Stimulated activated CD4-positive, alpha-beta T cell treated with anti-CD3 and anti-CD28 coated beads, Interleukin-12 subunit alpha, Interleukin-12 subunit beta, amount 100 ng/mL, for 48 hours (primary cell): ENCODE measurements around the gene SPEM2.

ENCODE experiments used
- DNase-seq, 3 donors: peaks; one replicate each; pipeline ENCODE4 v3.0.0-alpha.2; 2020; ENCODE audit warnings: low read depth in 2 of 3, low spot score in 1 of 3

Gene SPEM2

DNA sequence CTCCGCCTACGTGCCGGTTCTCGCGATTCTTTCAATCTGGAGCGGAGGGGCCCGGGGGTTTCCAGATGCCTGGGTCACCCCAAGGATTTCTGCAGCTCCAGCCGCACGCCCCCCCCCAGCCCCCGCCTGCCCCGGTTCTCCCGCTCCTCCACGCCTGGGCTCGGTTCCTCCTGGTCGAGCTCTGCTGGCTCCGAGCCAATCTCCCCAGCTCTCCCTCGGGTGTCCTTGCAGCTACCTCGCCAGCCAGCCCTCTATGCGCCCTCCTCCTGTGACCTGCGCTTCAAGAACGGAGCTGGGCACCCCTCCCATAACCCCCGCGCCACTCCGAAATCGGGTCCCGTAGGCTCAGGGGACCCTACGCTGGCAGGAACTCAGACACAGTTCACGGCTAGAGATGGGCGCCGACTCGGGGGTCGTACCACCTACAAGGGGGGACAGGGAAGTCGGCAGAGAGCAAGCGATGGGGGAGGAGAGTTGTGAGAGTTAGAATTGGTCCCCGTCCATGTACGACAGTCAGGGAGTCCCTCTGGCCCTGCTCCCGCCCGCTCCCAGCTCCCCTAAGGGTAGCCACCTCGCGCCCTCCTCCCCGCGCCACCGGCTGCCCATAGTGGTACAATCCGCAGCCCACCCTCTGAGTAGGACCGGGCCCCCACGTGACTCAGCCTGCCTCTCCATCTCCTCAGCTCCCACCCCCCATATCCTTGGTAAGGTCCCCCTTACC lies 14.9 kb downstream of the SPEM2 start:
- no peak for DNase-seq

- DNase-seq, result no peak
Measured at GRCh38 chr17:7440834-7441195, 15.4 kb downstream of the SPEM2 start.

DNA sequence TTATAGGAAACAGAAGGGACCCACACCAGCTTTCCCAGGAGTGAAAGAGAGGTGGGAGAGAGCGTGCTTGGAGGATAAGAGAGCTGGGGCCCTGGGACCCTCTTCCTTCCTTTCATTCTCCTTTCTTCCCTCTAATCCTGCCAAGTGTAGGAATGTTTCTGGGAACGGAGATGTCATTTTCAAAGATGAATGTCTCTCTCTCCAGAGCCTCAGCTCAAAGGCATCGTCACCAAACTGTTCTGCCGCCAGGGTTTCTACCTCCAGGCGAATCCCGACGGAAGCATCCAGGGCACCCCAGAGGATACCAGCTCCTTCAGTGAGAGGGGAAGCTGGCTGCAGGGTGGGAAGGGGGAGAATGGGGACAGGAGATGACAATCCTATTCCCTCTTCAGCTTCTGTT lies 15.8 kb downstream of the SPEM2 start:
- no peak for DNase-seq

- no peak for DNase-seq
Measured at GRCh38 chr17:7442142-7442541, 16.7 kb downstream of the SPEM2 start.

DNA sequence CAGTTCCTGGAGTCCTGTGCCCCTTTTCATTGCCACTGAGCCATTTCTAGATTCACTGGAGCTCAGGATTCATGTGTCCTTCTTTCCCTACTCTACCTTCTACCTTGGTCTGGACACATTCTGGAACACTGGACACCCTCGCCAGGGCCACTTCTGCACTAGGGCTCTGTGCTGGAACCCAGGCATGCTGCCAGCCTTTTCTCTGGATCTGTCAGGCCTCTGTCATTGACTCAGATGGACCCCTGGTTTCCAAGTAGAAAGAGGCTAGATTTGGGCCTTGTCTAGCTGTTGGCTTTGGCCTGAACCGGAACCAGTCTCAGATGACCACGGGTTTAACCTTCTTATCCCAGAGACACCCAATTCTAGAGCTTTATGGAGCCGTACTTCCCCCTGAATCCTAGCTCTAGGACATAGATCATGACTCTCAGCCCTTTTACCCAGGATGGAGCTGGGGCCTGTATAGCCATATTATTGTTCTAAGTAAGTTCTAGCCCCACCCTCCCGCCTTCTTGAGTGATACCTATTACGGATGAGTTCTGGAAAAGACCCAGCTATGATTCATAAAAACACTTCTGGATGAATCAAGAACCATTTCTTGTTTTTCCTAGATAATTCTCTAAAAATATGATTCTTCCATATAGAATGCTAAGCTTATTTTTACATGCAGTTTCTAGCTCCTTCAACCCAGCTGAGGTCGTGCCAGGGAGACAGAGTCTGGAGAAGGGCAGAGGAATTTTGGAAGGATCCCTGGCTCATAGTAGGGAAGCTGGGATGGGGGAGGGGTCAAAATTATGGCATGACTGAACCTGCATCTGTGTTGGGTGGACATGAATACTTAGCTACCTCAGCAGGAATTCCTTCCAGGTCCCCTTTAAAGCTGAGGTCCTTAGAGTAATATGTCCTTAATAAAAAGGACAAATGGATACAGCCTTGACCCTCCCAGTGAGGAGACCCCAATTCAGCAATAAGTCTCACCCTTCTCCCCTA lies 18.4 kb downstream of the SPEM2 start:
- no peak for DNase-seq

GRCh38 chr17:7444682-7445618 lies 19.5 kb downstream of the SPEM2 start, which contains the start of gene CHRNB1:
Gene CHRNB1 (plus strand): TSS chr17:7445061. CDS start chr17:7445128, 67 bp downstream.
- no peak for DNase-seq

- no peak for DNase-seq
Measured at GRCh38 chr17:7445619-7445968, 20.2 kb downstream of the SPEM2 start.

- DNase-seq, result no peak
Measured at GRCh38 chr17:7448461-7448860, 23.0 kb downstream of the SPEM2 start.

DNA sequence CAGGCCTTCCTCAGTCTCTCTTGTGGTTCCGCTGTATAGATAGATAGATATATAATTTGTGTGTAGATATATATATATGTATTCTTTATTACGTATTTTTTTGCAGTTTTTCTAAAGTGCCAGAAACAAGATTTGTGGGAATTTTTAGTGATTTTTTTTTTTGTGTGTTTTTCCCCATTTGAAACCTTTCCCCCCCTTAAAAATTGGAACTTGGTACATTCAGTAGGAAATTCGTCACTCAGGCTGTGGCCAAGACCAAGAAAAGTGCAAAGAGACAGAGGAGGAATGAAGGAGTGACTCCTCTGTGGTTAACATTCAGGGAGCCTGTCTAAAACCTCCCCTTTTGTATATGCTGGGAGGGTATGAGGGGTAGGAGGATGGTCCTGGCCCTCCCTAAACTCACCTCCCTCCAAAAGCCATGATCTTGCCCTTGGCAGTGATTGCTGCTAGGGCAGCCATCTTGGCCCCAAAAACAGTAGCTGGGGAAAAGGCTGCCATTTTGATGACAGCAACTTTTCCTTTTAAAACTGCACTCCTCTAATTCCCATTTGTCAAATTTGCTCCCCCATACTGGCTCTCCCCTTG lies 34.6 kb downstream of the SPEM2 start:
- no peak for DNase-seq

- no peak for DNase-seq
Measured at GRCh38 chr17:7460850-7461660, 35.6 kb downstream of the SPEM2 start.

DNA sequence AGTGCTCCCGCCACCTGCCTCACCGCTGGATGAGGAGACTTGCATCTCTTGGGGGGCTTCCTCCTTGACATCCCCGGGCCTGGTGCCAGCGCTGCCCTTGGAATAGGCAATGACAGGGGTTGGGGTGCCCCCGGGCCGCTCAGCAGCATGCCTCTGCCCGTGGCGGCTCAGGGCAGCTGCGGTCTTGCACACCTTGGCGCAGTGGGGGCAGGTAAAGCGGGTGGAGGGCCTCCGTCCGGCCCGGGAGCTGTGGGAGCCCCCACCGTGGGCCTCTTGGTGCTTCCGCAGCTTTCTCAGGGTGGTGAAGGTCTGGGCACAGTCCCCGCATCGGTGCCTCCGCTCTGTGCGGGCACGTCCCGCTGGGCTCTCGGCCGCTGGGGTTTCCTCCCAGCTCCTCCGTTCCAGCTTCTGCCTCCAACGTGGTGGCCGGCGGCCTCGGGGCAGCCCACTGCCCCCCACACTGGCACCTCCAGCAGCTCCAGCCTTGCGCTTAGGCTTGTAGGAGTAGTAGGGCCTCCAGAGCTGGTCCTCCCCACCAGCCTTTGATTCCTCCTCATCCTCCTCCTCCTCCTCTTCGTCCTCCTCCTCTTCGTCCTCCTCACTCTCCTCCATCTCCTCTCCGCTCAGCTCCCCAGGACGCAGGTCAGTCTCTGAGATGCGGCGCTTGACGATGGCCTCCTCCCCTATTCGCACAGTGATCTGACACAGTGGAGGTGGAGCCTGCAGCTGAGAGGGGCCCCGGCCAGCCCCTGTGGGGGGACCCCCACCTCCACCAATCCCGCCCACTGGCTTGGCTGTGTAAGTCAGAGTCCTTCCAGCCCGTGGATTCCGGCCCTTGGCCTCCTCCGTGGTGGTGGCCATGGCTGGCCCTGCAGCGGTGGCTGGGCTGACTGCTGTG lies 37.3 kb downstream of the SPEM2 start:
- no peak for DNase-seq

GRCh38 chr17:7463372-7463846 lies 38.0 kb downstream of the SPEM2 start:
- no peak for DNase-seq

- no peak for DNase-seq
Measured at GRCh38 chr17:7464081-7464480, 38.7 kb downstream of the SPEM2 start.

GRCh38 chr17:7465597-7466275 lies 40.3 kb downstream of the SPEM2 start:
- DNase-seq, result no peak

- no peak for DNase-seq
Measured at GRCh38 chr17:7466318-7466638, 40.9 kb downstream of the SPEM2 start.

- DNase-seq, result no peak
Measured at GRCh38 chr17:7466639-7467341, 41.4 kb downstream of the SPEM2 start.

- no peak for DNase-seq
Measured at GRCh38 chr17:7467498-7467897, 42.1 kb downstream of the SPEM2 start.

GRCh38 chr17:7468290-7468689 lies 42.9 kb downstream of the SPEM2 start:
- DNase-seq, result no peak
